Uterus (tissue), 4 donors: ENCODE data around the gene PLA2G4D. TPM values are rescaled to one million over a fixed set of nuclear protein-coding genes. Genes with fewer than 3 reads are reported as not detected.

Experiments
- DNase-seq, 2 donors: peaks; one replicate each; pipeline ENCODE4 v3.0.0-alpha.2; 2019 to 2020
- H3K27ac ChIP-seq, 2 donors: fragments of 200-600 bp; sonication (generic); 1 replicate in 1 of 2; 2 replicates in 1 of 2; pipeline ENCODE4 v1.5.1; 2016 to 2018
- H3K27me3 ChIP-seq, 2 donors: fragments of 200-600 bp; sonication (generic); one replicate each; pipeline ENCODE4 v1.5.1; 2018 to 2019; ENCODE audit warnings: control low read depth in 1 of 2
- H3K36me3 ChIP-seq, 2 donors: fragments of 200-600 bp; sonication (generic); one replicate each; pipeline ENCODE4 v1.5.1; 2019; ENCODE audit warnings: control low read depth in 1 of 2
- H3K4me1 ChIP-seq, 2 donors: fragments of 200-600 bp; sonication (generic); one replicate each; pipeline ENCODE4 v1.5.1; 2018 to 2019; ENCODE audit warnings: control low read depth in 1 of 2
- H3K4me3 ChIP-seq, 2 donors: fragments of 200-600 bp; sonication (generic); 1 replicate in 1 of 2; 2 replicates in 1 of 2; pipeline ENCODE4 v1.5.1; 2018 to 2019; ENCODE audit warnings: mild to moderate bottlenecking in 1 of 2
- H3K9me3 ChIP-seq, 2 donors: fragments of 200-600 bp; sonication (generic); one replicate each; pipeline ENCODE4 v1.5.1; 2019; ENCODE audit warnings: control low read depth in 1 of 2
- POLR2A ChIP-seq, 2 donors: fragments of 450-650 bp; IDR thresholded peaks; one replicate each; pipeline ENCODE4 v1.6.1; 2016; ENCODE audit warnings: antibody characterized with exemption in 2 of 2, mild to moderate bottlenecking in 1 of 2, moderate library complexity in 1 of 2
- intact Hi-C: fragments of 100-400 bp; cut with DNase I; formaldehyde crosslinking; loops from one replicate; pipeline ENCODE4 v1.15.1; 2023; ENCODE audit warnings: low total_unique reads
- total RNA-seq, 4 donors: library from RNA; depleted of rRNA in 3 of 4; stranded (reverse); fragments of >200 nt in 3 of 4; gene quantifications; one replicate each; pipeline versions ENCODE4 v1.1.0 to v1.2.4, GENCODE V29; 2014 to 2023
- TF ChIP-seq, protein P1 (sequence below), 4 experiments: fragments of 200-600 bp in 2 of 4; fragments of 450-650 bp in 2 of 4; sonication (generic) in 2 of 4; IDR thresholded peaks; one replicate each; pipeline ENCODE4 v1.5.1; 2016 to 2019; ENCODE audit warnings: antibody characterized with exemption in 4 of 4, mild to moderate bottlenecking in 2 of 4, moderate library complexity in 1 of 4
- donor health status: DM: yes; HTN: yes; CAD: no.

Gene PLA2G4D
- total RNA-seq, 4 donors from 2014 or later, result 0.07 TPM; not detected in 3

DNA sequence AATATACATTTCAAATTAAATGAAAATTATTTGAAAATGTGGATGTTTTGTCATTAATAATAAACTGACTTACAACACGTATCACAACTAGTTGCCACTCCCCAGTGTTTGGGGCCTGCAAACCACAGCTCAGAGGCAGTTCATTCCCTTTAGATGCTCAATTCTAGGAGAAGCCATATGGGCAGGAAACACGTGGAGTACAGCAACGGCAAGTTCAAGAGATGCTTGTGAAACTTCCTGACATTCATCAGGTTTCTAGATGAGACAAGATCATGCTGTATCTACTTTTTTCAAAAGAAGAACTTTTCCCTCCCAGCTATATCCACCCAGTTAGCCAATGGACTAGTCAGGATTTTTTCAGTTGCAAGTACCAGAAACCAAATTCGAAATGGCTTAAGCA lies 17.6 kb upstream of the PLA2G4D start:
- no peak for DNase-seq
- Histone ChIP-seq H3K36me3 (no peaks in the 10 kb centered on the region), H3K9me3 (peaks cover 0 to 2% of the 10 kb centered on the region in 2 donors), H3K27ac (no peak overlapping the region), H3K27me3 (no peaks in the 10 kb centered on the region), H3K4me3 (no peak overlapping the region), H3K4me1 (no peaks in the 10 kb centered on the region)
- intact Hi-C loops, result no loop called here
- TF ChIP-seq, protein P1, sequence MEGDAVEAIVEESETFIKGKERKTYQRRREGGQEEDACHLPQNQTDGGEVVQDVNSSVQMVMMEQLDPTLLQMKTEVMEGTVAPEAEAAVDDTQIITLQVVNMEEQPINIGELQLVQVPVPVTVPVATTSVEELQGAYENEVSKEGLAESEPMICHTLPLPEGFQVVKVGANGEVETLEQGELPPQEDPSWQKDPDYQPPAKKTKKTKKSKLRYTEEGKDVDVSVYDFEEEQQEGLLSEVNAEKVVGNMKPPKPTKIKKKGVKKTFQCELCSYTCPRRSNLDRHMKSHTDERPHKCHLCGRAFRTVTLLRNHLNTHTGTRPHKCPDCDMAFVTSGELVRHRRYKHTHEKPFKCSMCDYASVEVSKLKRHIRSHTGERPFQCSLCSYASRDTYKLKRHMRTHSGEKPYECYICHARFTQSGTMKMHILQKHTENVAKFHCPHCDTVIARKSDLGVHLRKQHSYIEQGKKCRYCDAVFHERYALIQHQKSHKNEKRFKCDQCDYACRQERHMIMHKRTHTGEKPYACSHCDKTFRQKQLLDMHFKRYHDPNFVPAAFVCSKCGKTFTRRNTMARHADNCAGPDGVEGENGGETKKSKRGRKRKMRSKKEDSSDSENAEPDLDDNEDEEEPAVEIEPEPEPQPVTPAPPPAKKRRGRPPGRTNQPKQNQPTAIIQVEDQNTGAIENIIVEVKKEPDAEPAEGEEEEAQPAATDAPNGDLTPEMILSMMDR (IDR thresholded peaks at IDR 0.05), result no peak
- TF ChIP-seq POLR2A (IDR thresholded peaks at IDR 0.05), result no peak

DNA sequence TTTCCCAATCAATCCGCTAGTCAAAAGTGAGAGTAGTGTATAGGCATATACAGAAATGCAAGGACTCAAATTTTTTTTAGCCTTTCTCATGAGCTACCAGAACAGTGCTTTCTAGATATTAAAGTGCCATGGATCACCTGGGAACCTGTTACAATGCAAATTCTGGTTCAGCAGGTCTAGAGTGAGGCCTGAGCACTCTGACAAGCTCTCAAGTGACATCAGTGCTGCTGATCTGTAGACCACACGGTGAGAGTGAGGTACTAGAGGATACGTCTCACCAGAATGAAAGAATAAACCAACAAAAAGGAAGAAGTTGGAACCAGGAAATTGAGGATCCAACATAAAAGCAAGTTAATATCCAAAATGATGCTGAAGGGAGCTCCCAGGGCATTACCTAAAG lies 16.0 kb upstream of the PLA2G4D start:
- Histone ChIP-seq H3K4me3 (no peak overlapping the region), H3K4me1 (no peaks in the 10 kb centered on the region), H3K36me3 (no peaks in the 10 kb centered on the region), H3K27ac (no peak overlapping the region), H3K9me3 (peaks cover 0 to 2% of the 10 kb centered on the region in 2 donors), H3K27me3 (no peaks in the 10 kb centered on the region)
- intact Hi-C loops, result no loop called here
- TF ChIP-seq, protein P1 (IDR thresholded peaks at IDR 0.05), result no peak
- no peak for TF ChIP-seq POLR2A (IDR thresholded peaks at IDR 0.05)
- DNase-seq, result no peak

DNA sequence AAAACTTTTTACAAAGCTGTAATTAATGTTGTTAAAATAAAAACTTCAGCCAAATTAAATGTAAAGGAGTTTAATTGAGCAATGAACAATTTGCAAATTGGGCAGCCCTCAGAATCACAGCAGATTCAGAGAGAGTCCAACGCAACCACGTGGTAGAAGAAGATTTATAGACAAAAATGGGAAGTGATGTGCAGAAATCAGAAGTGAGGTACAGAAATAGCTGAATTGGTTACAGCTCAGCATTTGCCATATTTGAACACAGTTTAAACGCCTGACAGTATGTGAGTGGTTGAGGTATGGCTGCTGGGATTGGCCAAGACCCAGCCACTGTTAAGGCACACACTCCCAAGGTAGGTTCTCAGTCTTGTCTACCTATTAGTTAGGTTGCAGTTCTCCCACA lies 14.4 kb upstream of the PLA2G4D start:
- peaks cover 0 to 2% of the 10 kb centered on the region in 2 donors for H3K9me3 ChIP-seq
- H3K27ac ChIP-seq, result no peak overlapping the region
- H3K4me1 ChIP-seq, result no peaks in the 10 kb centered on the region
- DNase-seq, result no peak
- no peaks in the 10 kb centered on the region for H3K36me3 ChIP-seq
- intact Hi-C loops, result no loop called here
- no peak overlapping the region for H3K4me3 ChIP-seq
- no peak for TF ChIP-seq POLR2A (IDR thresholded peaks at IDR 0.05)
- TF ChIP-seq, protein P1 (IDR thresholded peaks at IDR 0.05), result no peak
- no peaks in the 10 kb centered on the region for H3K27me3 ChIP-seq

DNA sequence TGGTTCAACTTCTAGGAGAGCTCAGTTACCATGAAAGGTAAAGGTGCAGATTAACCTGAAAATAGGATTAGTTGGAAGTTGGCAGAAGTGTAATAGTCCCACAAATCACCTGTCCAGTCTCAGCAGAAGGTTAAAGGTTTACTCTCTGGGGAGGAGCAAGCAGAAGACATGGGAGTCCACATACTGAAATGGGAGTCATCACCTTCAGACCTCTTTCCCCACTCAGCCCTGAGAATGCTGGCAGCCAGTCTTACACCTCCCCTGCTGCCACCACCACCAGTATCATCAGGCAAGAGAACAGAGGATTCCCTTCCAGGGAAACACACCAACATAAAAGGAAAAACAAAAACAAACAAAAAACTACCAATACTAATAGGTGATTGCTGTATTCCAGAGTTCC lies 13.8 kb upstream of the PLA2G4D start:
- Histone ChIP-seq H3K9me3 (no peaks in the 10 kb centered on the region), H3K27ac (no peak overlapping the region), H3K4me1 (no peaks in the 10 kb centered on the region), H3K27me3 (no peaks in the 10 kb centered on the region), H3K4me3 (no peak overlapping the region), H3K36me3 (no peaks in the 10 kb centered on the region)
- intact Hi-C loops, result no loop called here
- DNase-seq, result no peak
- TF ChIP-seq, protein P1 (IDR thresholded peaks at IDR 0.05), result no peak
- no peak for TF ChIP-seq POLR2A (IDR thresholded peaks at IDR 0.05)

DNA sequence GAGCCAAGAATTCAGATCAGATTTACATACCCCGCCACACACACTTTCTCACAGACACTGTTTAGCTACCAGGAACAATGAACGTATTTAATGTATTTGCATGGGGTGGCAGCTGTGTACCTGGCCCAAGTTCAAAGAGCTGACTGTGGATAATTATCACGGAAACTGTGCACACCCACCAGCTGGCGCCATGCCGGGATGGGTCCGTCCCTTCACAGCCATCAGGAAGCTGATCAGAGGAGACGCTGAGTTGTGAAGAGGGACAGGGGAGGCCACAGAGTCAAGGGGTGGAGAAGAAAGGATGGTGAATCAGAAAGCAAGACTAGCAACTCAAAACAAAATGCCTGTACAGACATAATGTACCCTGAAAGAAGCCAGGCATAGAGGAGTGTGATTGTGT lies 13.1 kb upstream of the PLA2G4D start:
- no peak for DNase-seq
- no peaks in the 10 kb centered on the region for H3K27me3 ChIP-seq

More for the DNA sequence above, 13.1 kb upstream of the PLA2G4D start:
- Histone ChIP-seq H3K4me1 (no peaks in the 10 kb centered on the region), H3K27ac (no peak overlapping the region), H3K4me3 (no peak overlapping the region), H3K9me3 (no peaks in the 10 kb centered on the region), H3K36me3 (no peaks in the 10 kb centered on the region)
- intact Hi-C loops, result no loop called here
- TF ChIP-seq POLR2A (IDR thresholded peaks at IDR 0.05), result no peak
- TF ChIP-seq, protein P1 (IDR thresholded peaks at IDR 0.05), result no peak
